Measurements from ENCODE around the gene TFAM.

TFAM gene

GRCh38 chr10:58433066-58433465, 47.9 kb downstream of the TFAM start:
- no peak for DNase-seq (ENCODE audit: low read depth in 2 of 2)

GRCh38 chr10:58433571-58433970, 48.4 kb downstream of the TFAM start:
- no peak for DNase-seq (ENCODE audit: low read depth in 2 of 2)

GRCh38 chr10:58435297-58435985, 50.2 kb downstream of the TFAM start:
- DNase-seq (ENCODE audit: low read depth in 2 of 2), result no peak

GRCh38 chr10:58436071-58436470, 50.9 kb downstream of the TFAM start:
- DNase-seq (ENCODE audit: low read depth in 2 of 2), result no peak

GRCh38 chr10:58438340-58438871, 53.2 kb downstream of the TFAM start:
- DNase-seq (ENCODE audit: low read depth in 2 of 2), result no peak

- DNase-seq (ENCODE audit: low read depth in 2 of 2), result no peak
Observed at GRCh38 chr10:58438986-58439385, 53.8 kb downstream of the TFAM start.

GRCh38 chr10:58439632-58440364, 54.6 kb downstream of the TFAM start:
- DNase-seq (ENCODE audit: low read depth in 2 of 2), result no peak

GRCh38 chr10:58440484-58440883, 55.3 kb downstream of the TFAM start:
- DNase-seq (ENCODE audit: low read depth in 2 of 2), result no peak

GRCh38 chr10:58444321-58444720, 59.1 kb downstream of the TFAM start:
- DNase-seq (ENCODE audit: low read depth in 2 of 2), result no peak

GRCh38 chr10:58444876-58445275, 59.7 kb downstream of the TFAM start:
- DNase-seq (ENCODE audit: low read depth in 2 of 2), result no peak

GRCh38 chr10:58448121-58448935, 63.1 kb downstream of the TFAM start:
- no peak for DNase-seq (ENCODE audit: low read depth in 2 of 2)
